Colonic mucosa (tissue), 4 donors: ENCODE results near the gene SNAP23. TPM values are rescaled to one million over a fixed set of nuclear protein-coding genes. Genes with fewer than 3 reads are reported as not detected.

Experiments
- DNase-seq: peaks from one replicate; pipeline ENCODE4 v3.0.0-alpha.2; 2020
- H3K27ac ChIP-seq: fragments of 200-600 bp; one replicate; pipeline ENCODE4 v1.8.0; 2021
- H3K27me3 ChIP-seq: fragments of 200-600 bp; one replicate; pipeline ENCODE4 v1.8.0; 2021
- H3K36me3 ChIP-seq: fragments of 200-600 bp; one replicate; pipeline ENCODE4 v1.8.0; 2021
- H3K4me1 ChIP-seq: fragments of 200-600 bp; one replicate; pipeline ENCODE4 v1.8.0; 2021; ENCODE audit warnings: mild to moderate bottlenecking
- H3K4me3 ChIP-seq: fragments of 200-600 bp; one replicate; pipeline ENCODE4 v1.8.0; 2021
- H3K9ac ChIP-seq, 2 donors: one replicate each; pipeline ENCODE4 v1.7.0; 2013; ENCODE audit warnings: control low read depth in 2 of 2, low read depth in 2 of 2, low read length in 2 of 2
- H3K9me3 ChIP-seq: fragments of 200-600 bp; one replicate; pipeline ENCODE4 v1.8.0; 2021
- intact Hi-C: fragments of 100-400 bp; cut with DNase I; formaldehyde crosslinking; loops from one replicate; pipeline ENCODE4 v1.14.1; 2022
- total RNA-seq, 2 donors: library from RNA; stranded (reverse); fragmentation: NEBNext Ultra II Directional in 1 of 2; extraction: Animal tissue kit (Norgen Biotek cat#: 25700) in 1 of 2; gene quantifications; one replicate each; pipeline ENCODE4 v1.2.1, GENCODE V29; 2021
- TF ChIP-seq, protein P1 (sequence below): fragments of 200-600 bp; IDR thresholded peaks from one replicate; pipeline ENCODE4 v1.8.0; 2022; ENCODE audit warnings: antibody characterized with exemption, mild to moderate bottlenecking
- donor health status: healthy.
- donor health status: DM: no; HTN: no; CAD: no.
- donor health status: DM: no; HTN: no; CAD: no.

Gene SNAP23
- total RNA-seq, 2 donors from 2014 or later: 60.9 to 65.2 TPM

DNA sequence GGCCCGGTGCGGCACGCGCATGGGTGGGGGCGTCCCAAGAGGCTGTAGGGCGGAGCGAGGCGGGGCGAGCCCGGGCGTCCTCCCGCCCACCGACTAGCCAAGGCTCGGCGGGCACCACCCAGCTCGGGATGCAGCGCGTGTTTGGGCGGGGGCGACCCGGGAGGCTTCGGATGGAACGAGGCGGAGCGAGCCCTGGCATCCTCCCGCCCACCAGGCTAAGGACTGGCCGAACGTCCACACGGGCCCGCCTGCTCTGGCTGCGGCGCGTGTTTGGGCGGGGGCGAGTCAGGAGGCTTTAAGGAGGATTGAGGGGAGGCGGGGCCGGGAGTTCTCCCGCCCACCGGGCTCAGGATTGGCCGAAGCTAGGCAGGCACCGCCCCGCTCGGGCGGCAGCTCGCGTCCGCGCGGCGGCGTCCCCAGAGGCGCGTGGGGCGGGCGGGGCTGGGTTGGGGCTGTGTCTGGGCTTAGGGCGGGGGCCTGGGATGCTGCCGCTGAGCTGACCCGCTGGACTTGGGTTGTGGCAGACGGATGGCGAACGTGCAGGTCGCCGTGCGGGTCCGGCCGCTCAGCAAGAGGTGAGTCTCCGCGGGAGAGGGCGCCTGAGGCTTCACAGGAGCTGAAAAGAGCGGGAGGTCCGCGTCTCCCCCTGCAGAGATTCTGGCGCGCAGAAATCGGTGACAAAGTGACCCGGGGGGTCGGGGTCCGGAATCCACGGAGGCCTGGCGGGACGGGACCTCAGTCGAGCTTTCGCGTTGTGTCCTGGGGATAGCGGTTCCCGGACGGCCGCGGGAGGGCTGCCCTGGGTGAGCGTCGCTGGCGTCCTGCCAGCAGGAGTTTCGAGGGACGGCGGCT is 80.0 kb downstream of the SNAP23 start, which contains the start of gene STARD9:
Gene STARD9 (plus strand): TSS at position 419 of the 852 bp plus-strand sequence. CDS start 110 bp downstream, at position 529.
- no peaks in the 10 kb centered on the region for H3K36me3 ChIP-seq
- peak within 1 kb of the TSS; percentile 74 for H3K27ac ChIP-seq
- H3K4me1 ChIP-seq: no peaks in the 10 kb centered on the region
- H3K27me3 ChIP-seq: no peaks in the 10 kb centered on the region
- peak within 1 kb of the TSS; percentile 65 for H3K4me3 ChIP-seq
- H3K9me3 ChIP-seq: no peaks in the 10 kb centered on the region
- intact Hi-C loops: no loop called here
- peak; percentile 98 for DNase-seq
- H3K9ac ChIP-seq: peak within 1 kb of the TSS; percentile 58 to 77
- TF ChIP-seq, protein P1, sequence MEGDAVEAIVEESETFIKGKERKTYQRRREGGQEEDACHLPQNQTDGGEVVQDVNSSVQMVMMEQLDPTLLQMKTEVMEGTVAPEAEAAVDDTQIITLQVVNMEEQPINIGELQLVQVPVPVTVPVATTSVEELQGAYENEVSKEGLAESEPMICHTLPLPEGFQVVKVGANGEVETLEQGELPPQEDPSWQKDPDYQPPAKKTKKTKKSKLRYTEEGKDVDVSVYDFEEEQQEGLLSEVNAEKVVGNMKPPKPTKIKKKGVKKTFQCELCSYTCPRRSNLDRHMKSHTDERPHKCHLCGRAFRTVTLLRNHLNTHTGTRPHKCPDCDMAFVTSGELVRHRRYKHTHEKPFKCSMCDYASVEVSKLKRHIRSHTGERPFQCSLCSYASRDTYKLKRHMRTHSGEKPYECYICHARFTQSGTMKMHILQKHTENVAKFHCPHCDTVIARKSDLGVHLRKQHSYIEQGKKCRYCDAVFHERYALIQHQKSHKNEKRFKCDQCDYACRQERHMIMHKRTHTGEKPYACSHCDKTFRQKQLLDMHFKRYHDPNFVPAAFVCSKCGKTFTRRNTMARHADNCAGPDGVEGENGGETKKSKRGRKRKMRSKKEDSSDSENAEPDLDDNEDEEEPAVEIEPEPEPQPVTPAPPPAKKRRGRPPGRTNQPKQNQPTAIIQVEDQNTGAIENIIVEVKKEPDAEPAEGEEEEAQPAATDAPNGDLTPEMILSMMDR: no peak

DNA sequence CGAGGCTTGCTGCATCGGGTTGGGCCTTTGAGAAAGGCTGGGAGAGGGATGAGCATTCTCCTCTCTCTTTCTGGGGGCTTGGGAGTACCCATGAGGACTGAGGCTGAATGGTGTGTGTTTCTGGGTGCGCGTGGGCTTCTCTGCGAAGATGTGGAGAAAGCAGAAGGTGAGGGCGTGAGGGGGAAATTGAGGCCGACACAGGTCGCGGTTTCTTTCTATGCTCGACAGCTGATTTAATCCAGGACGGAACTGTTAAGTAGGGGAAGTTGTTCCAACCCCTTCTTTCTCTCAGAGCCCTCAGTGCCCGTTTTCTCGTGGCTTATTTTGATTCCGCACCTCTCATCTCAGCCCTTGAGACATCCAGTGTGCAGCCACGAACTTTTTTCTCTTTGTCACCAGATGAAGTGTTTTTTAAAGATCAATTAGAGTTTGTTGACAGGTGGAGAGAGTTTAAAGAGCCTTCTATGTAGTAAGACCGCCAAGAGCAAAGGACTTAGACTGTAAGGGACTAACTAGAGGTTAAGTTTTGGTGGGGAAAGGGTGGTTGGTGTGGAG is 80.7 kb downstream of the SNAP23 start:
- peak overlapping the region; percentile 65 for H3K4me3 ChIP-seq
- intact Hi-C loops: no loop called here
- no peak for DNase-seq
- no peaks in the 10 kb centered on the region for H3K9me3 ChIP-seq
- H3K27ac ChIP-seq: peak overlapping the region; percentile 74
- H3K4me1 ChIP-seq: no peaks in the 10 kb centered on the region
- peak overlapping the region; percentile 58 to 77 for H3K9ac ChIP-seq
- no peaks in the 10 kb centered on the region for H3K36me3 ChIP-seq
- TF ChIP-seq, protein P1: no peak
- H3K27me3 ChIP-seq: no peaks in the 10 kb centered on the region

DNA sequence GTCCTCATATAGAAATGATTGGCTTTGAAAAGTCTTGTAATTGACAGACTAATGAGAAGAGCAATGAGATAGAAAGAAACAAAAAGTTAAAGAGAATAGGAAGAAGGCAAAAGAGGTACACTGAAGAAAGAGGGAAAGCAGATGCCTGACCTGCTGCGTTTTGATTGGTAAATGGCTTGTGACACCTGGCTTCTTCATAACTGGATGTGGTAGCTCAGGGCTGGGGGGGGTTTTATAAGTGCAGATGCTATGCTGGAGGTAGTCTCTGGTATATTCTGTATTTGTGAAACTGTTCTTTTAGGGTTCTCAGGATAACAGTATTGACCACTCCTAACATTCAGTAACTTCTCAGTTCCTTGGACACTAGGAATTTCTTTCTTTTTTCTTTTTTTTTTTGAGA is 81.3 kb downstream of the SNAP23 start:
- no peak overlapping the region for H3K27ac ChIP-seq
- intact Hi-C loops: no loop called here
- no peaks in the 10 kb centered on the region for H3K9me3 ChIP-seq
- H3K9ac ChIP-seq: peak overlapping the region in 1 of 2 donors; percentile 15
- no peaks in the 10 kb centered on the region for H3K36me3 ChIP-seq
- no peak overlapping the region for H3K4me3 ChIP-seq
- peaks cover 2% of the 10 kb centered on the region for H3K4me1 ChIP-seq
- no peak for DNase-seq
- H3K27me3 ChIP-seq: no peaks in the 10 kb centered on the region
- TF ChIP-seq, protein P1: no peak

DNA sequence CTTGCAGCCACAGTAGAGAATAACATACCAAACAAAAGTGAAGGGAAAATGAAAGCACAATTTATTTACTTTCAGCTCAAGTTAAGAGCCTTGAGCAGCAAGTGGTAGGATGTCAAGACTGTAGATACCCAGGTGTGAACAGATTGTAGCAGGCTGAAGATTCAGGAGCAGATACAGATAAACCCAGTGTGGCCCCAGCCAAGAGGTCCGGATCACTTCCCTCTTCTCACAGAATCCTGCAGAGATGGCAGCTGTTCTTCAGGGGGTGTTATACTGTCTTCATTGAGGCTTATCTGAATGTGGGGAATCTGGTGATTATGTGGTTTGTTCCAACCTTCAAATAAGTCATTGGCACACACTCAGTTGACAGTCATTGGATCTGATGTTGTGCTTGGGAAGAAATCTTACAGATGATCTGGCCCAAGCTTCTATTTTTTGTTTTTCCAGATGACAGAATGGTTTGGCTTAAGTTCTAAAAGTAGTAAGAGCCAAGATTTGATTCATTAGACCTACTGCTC is 82.1 kb downstream of the SNAP23 start:
- Histone ChIP-seq H3K27ac (no peak overlapping the region), H3K27me3 (no peaks in the 10 kb centered on the region), H3K36me3 (no peaks in the 10 kb centered on the region), H3K4me3 (no peak overlapping the region), H3K9me3 (no peaks in the 10 kb centered on the region), H3K4me1 (peaks cover 3% of the 10 kb centered on the region), H3K9ac (no peak overlapping the region)
- no peak for DNase-seq
- intact Hi-C loops: no loop called here
- TF ChIP-seq, protein P1: no peak

DNA sequence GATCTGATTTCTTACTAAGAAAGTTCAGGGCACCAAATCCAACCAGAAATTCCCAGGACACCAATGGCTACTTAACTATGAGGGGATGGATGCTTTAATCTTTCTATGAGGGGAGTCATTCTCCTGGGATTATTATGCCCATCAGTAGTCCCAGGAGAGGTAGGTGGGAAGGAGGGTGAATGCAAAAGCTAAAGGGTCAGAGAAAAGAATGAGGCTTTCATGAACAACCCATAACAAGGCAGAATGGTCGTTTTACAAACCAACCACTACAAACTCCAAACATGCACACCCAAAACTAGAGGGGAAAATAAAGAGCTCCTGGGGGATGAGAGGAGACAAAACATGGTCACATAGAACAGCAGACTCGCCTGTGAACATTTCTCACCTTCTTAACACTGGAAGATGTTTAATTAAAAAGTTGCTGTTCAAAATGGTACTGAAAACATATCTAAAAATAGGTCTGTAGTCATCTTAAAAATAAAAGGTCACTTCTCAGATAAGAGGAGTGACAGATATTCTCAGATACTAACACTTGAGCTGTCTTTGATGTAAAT is 83.6 kb downstream of the SNAP23 start:
- H3K9me3 ChIP-seq: no peaks in the 10 kb centered on the region
- no peak for DNase-seq
- no peaks in the 10 kb centered on the region for H3K27me3 ChIP-seq
- H3K4me3 ChIP-seq: no peak overlapping the region
- TF ChIP-seq, protein P1: no peak
- intact Hi-C loops: no loop called here
- no peak overlapping the region for H3K27ac ChIP-seq
- no peaks in the 10 kb centered on the region for H3K36me3 ChIP-seq
- peaks cover 3% of the 10 kb centered on the region for H3K4me1 ChIP-seq
- H3K9ac ChIP-seq: no peak overlapping the region
